Astrocyte (in vitro differentiated cells and primary cell): ENCODE results near the gene ZNF555. TPM values are rescaled to one million over a fixed set of nuclear protein-coding genes. Genes with fewer than 3 reads are reported as not detected.
A peak's percentile ranks its signal among the peaks of the same experiment; 100 is the strongest.

Experiments used
- DNase-seq: peaks from one replicate; pipeline ENCODE4 v3.0.0-alpha.2; 2010; ENCODE audit warnings: low read depth
- FAIRE-seq: peaks from 2 replicates; lab custom pipeline; 2011; peaks lifted over from hg19 to GRCh38; lab: Jason Lieb, UNC
- H2AFZ ChIP-seq: 2 replicates; pipeline ENCODE4 v1.6.0; 2012; ENCODE audit warnings: low read depth, low read length, inconsistent platforms
- H3K27ac ChIP-seq: 2 replicates; pipeline ENCODE4 v1.5.1; 2011; ENCODE audit warnings: low read depth, low read length, inconsistent platforms
- H3K27me3 ChIP-seq: 2 replicates; pipeline ENCODE4 v1.6.0; 2011; ENCODE audit warnings: low read length, inconsistent platforms; ENCODE audit not compliant: insufficient read depth
- H3K36me3 ChIP-seq: 2 replicates; pipeline ENCODE4 v1.5.1; 2011; ENCODE audit warnings: low read length, inconsistent platforms; ENCODE audit not compliant: insufficient read depth
- H3K4me1 ChIP-seq: 2 replicates; pipeline ENCODE4 v1.5.1; 2011; ENCODE audit warnings: low read length, inconsistent platforms; ENCODE audit not compliant: insufficient read depth
- H3K4me2 ChIP-seq: 2 replicates; pipeline ENCODE4 v1.6.0; 2012; ENCODE audit warnings: low read length, inconsistent platforms
- H3K4me3 ChIP-seq: 2 replicates; pipeline ENCODE4 v1.5.1; 2011; ENCODE audit warnings: low read depth, mild to moderate bottlenecking, low read length, inconsistent platforms; ENCODE audit not compliant: insufficient read depth
- H3K79me2 ChIP-seq: 2 replicates; pipeline ENCODE4 v1.6.0; 2012; ENCODE audit warnings: mild to moderate bottlenecking, low read length, inconsistent platforms; ENCODE audit not compliant: insufficient read depth
- H3K9ac ChIP-seq: 2 replicates; pipeline ENCODE4 v1.6.0; 2012; ENCODE audit warnings: mild to moderate bottlenecking, low read length, inconsistent platforms
- H3K9me3 ChIP-seq: 2 replicates; pipeline ENCODE4 v1.5.1; 2012; ENCODE audit warnings: low read depth, mild to moderate bottlenecking, low read length, inconsistent platforms; ENCODE audit not compliant: insufficient read depth
- H4K20me1 ChIP-seq: 2 replicates; pipeline ENCODE4 v1.6.0; 2012; ENCODE audit warnings: low read length, inconsistent platforms; ENCODE audit not compliant: insufficient read depth
- H3K27ac Mint-ChIP-seq: one replicate; pipeline ENCODE4 v1.8.0; 2021; ENCODE audit warnings: mild to moderate bottlenecking, mixed read lengths; ENCODE audit not compliant: unreplicated experiment
- H3K27me3 Mint-ChIP-seq: one replicate; pipeline ENCODE4 v1.8.0; 2021; ENCODE audit warnings: low read depth, mixed read lengths; ENCODE audit not compliant: unreplicated experiment
- H3K36me3 Mint-ChIP-seq: one replicate; pipeline ENCODE4 v1.8.0; 2021; ENCODE audit warnings: low read depth, mixed read lengths; ENCODE audit not compliant: unreplicated experiment
- H3K4me1 Mint-ChIP-seq: one replicate; pipeline ENCODE4 v1.8.0; 2021; ENCODE audit warnings: low read depth, mixed read lengths; ENCODE audit not compliant: unreplicated experiment
- H3K4me3 Mint-ChIP-seq: one replicate; pipeline ENCODE4 v1.8.0; 2021; ENCODE audit warnings: mild to moderate bottlenecking, moderate library complexity, mixed read lengths; ENCODE audit not compliant: unreplicated experiment
- H3K9me3 Mint-ChIP-seq: one replicate; pipeline ENCODE4 v1.8.0; 2021; ENCODE audit warnings: mild to moderate bottlenecking, mixed read lengths; ENCODE audit not compliant: unreplicated experiment
- EZH2 ChIP-seq: IDR thresholded peaks from 2 replicates; pipeline ENCODE4 v1.6.1; 2012; ENCODE audit warnings: mild to moderate bottlenecking, low read length, inconsistent platforms; ENCODE audit not compliant: insufficient read depth
- total RNA-seq: library from RNA; stranded (reverse); gene quantifications from 2 replicates; pipeline ENCODE4 v1.2.1, GENCODE V29; 2021
- TF ChIP-seq, protein P1 (sequence below): IDR thresholded peaks from 2 replicates; pipeline ENCODE4 v1.5.1; 2011; ENCODE audit warnings: low read depth, mild to moderate bottlenecking, inconsistent platforms, low read length, moderate library complexity; ENCODE audit not compliant: insufficient read depth

The ZNF555 gene
- total RNA-seq, 1 donor from 2014 or later: 6.0 TPM

- H3K4me3 Mint-ChIP-seq: no peak overlapping the region
- H3K27ac ChIP-seq: no peak overlapping the region
- no peaks in the 10 kb centered on the region for H3K27me3 ChIP-seq
- FAIRE-seq (no peak), DNase-seq (no peak)
- H3K27ac Mint-ChIP-seq: no peak overlapping the region
- no peaks in the 10 kb centered on the region for H3K9me3 ChIP-seq
- no peak overlapping the region for H2AFZ ChIP-seq
- no peaks in the 10 kb centered on the region for H3K9me3 Mint-ChIP-seq
- no peaks in the 10 kb centered on the region for H3K79me2 ChIP-seq
- H3K27me3 Mint-ChIP-seq: no peaks in the 10 kb centered on the region
- H3K4me1 ChIP-seq: no peaks in the 10 kb centered on the region
- no peak overlapping the region for H3K4me3 ChIP-seq
- no peak for TF ChIP-seq EZH2
- TF ChIP-seq, protein P1, sequence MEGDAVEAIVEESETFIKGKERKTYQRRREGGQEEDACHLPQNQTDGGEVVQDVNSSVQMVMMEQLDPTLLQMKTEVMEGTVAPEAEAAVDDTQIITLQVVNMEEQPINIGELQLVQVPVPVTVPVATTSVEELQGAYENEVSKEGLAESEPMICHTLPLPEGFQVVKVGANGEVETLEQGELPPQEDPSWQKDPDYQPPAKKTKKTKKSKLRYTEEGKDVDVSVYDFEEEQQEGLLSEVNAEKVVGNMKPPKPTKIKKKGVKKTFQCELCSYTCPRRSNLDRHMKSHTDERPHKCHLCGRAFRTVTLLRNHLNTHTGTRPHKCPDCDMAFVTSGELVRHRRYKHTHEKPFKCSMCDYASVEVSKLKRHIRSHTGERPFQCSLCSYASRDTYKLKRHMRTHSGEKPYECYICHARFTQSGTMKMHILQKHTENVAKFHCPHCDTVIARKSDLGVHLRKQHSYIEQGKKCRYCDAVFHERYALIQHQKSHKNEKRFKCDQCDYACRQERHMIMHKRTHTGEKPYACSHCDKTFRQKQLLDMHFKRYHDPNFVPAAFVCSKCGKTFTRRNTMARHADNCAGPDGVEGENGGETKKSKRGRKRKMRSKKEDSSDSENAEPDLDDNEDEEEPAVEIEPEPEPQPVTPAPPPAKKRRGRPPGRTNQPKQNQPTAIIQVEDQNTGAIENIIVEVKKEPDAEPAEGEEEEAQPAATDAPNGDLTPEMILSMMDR: no peak
- no peaks in the 10 kb centered on the region for H4K20me1 ChIP-seq
- H3K4me2 ChIP-seq: no peak overlapping the region
- peaks cover 2% of the 10 kb centered on the region for H3K36me3 ChIP-seq
- no peaks in the 10 kb centered on the region for H3K4me1 Mint-ChIP-seq
- no peak overlapping the region for H3K9ac ChIP-seq
- H3K36me3 Mint-ChIP-seq: peaks cover 8% of the 10 kb centered on the region
Observed at GRCh38 chr19:2808129-2808941, 32.9 kb upstream of the ZNF555 start.

DNA sequence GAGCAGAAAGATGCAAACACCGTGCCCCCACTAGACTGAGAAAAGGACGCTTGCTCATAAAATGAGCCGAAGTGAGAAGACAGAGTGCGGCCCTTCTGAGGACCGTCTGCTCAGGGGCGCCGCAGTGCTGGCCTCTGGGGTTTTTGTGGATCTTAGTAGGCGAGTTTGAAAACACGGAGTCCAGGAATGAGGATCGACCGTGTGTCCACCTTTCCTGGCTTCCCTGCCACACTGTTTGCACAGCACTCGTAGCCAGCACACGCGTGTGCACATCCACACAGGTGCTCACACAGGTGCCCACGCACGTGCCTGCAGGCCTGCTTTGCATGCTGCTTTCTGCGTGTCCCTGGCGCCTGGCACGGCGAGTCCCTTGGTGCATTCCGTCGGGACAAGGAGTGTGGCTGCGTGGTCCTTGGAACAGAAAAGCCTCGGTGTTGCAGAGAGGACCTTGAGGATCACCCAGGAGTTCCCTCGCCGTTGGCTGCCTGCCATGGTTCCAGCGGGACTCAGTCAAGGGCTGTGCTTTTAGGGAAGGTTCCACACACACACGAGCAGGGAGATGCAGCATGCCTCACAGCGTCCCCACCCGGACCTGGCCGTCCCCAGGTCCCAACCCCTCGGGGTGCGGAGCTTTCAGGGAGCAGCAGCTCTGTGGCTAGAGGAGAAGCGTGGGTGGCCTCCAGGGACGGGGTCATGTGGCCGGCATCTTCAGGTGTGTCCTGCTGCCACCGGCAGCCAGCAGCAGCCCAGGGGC is 31.7 kb upstream of the ZNF555 start:
- H3K36me3 ChIP-seq: peaks cover 2% of the 10 kb centered on the region
- H3K9me3 Mint-ChIP-seq: no peaks in the 10 kb centered on the region
- no peak for DNase-seq

More for the DNA sequence above, 31.7 kb upstream of the ZNF555 start:
- Histone ChIP-seq H3K79me2 (no peaks in the 10 kb centered on the region), H3K9me3 (no peaks in the 10 kb centered on the region), H4K20me1 (no peaks in the 10 kb centered on the region), H3K27me3 (no peaks in the 10 kb centered on the region), H3K4me2 (no peak overlapping the region), H2AFZ (no peak overlapping the region), H3K9ac (no peak overlapping the region), H3K4me3 (no peak overlapping the region), H3K27ac (no peak overlapping the region), H3K4me1 (no peaks in the 10 kb centered on the region)
- Mint-ChIP-seq H3K27me3 (no peaks in the 10 kb centered on the region), H3K27ac (peak overlapping the region; percentile 13), H3K4me3 (no peak overlapping the region), H3K36me3 (peaks cover 8% of the 10 kb centered on the region), H3K4me1 (no peaks in the 10 kb centered on the region)
- TF ChIP-seq, protein P1: no peak
- no peak for TF ChIP-seq EZH2
- no peak for FAIRE-seq
